ENCODE results near the gene ANP32E. TPM values are rescaled to one million over a fixed set of nuclear protein-coding genes. Genes with fewer than 3 reads are reported as not detected.

ANP32E gene
- total and polyA plus RNA-seq, 2 of the 8 experiments (the other 6 are each of a cell fraction or from before 2014, with no cell fraction given): 20.7 to 123 TPM

GRCh38 chr1:150271291-150271959 lies 35.5 kb upstream of the ANP32E start:
- Histone ChIP-seq H3K18ac (ENCODE audit: extremely low read depth, low read length) (no peak overlapping the region), H3K23me2 (ENCODE audit: low read depth, low read length) (peaks cover 10% of the 10 kb centered on the region), H3K4me3 (ENCODE audit: extremely low read depth in 1 of 4, insufficient read depth in 2 of 4, low read depth in 3 of 4, low read length in 4 of 4) (no peak overlapping the region), H4K20me1 (replicated peaks in 1 of 2; ENCODE audit: control insufficient read depth in 1 of 2, insufficient read depth in 2 of 2, low read length in 2 of 2) (peaks cover 3 to 4% of the 10 kb centered on the region in 2 experiments), H2AK5ac (ENCODE audit: low read depth, low read length) (peak overlapping the region; percentile 14; the same call in 1 of the 2 replicates), H3K4ac (replicated peaks; ENCODE audit: insufficient read length, low read depth, low read length) (no peak overlapping the region), H3K36me3 (ENCODE audit: control insufficient read depth in 2 of 4, insufficient read depth in 4 of 4, low read length in 3 of 4) (peaks cover 1 to 10% (median 9%) of the 10 kb centered on the region in 4 experiments; a peak in 6 of 8 replicates), H3K4me2 (ENCODE audit: insufficient read depth in 1 of 2, low read depth in 2 of 2, low read length in 2 of 2) (peak overlapping the region in 1 of 2 experiments; percentile 82; a peak in 1 of 4 replicates), H3K4me1 (replicated peaks in 1 of 4; ENCODE audit: control insufficient read depth in 3 of 4, insufficient read depth in 4 of 4, low read length in 3 of 4) (peaks cover 8 to 13% (median 10%) of the 10 kb centered on the region in 4 experiments; a peak in 6 of 7 replicates), H4K91ac (replicated peaks; ENCODE audit: insufficient read length, low read length) (peak overlapping the region; percentile 68), H2BK5ac (ENCODE audit: low read depth, low read length) (no peak overlapping the region), H2BK15ac (ENCODE audit: low read length) (no peak overlapping the region), H3K23ac (ENCODE audit: insufficient read length) (no peak overlapping the region), H4K5ac (ENCODE audit: insufficient read length, low read depth, low read length) (no peak overlapping the region), H3K27me3 (replicated peaks in 1 of 4; ENCODE audit: control insufficient read depth in 3 of 4, extremely low read depth in 1 of 4, insufficient read depth in 3 of 4, low read length in 3 of 4) (no peaks in the 10 kb centered on the region), H3K9me3 (ENCODE audit: insufficient read depth in 2 of 2, low read depth in 1 of 2, low read length in 1 of 2) (no peaks in the 10 kb centered on the region), H3K79me2 (ENCODE audit: control insufficient read depth in 1 of 2, insufficient read depth in 2 of 2, low read length in 2 of 2) (peaks cover 8 to 20% of the 10 kb centered on the region in 2 experiments; a peak in 3 of 4 replicates), H2AFZ (ENCODE audit: low read length) (no peak overlapping the region), H4K8ac (ENCODE audit: extremely low read depth, insufficient read depth, low read length) (no peak overlapping the region), H3K27ac (ENCODE audit: low read depth, low read length) (no peak overlapping the region), H3K9ac (replicated peaks in 1 of 4; ENCODE audit: extremely low read depth in 1 of 4, low read depth in 3 of 4, low read length in 3 of 4) (peak overlapping the region in 1 of 4 experiments; percentile 23; a peak in 1 of 7 replicates), H2BK120ac (replicated peaks; ENCODE audit: low read depth, low read length) (no peak overlapping the region), H3K79me1 (ENCODE audit: low read depth, low read length) (peaks cover 11% of the 10 kb centered on the region; the same call in 1 of the 2 replicates), H3K56ac (replicated peaks; ENCODE audit: insufficient read length, low read depth, low read length) (no peak overlapping the region), H3K14ac (ENCODE audit: insufficient read length) (no peak overlapping the region), H2BK20ac (ENCODE audit: low read length) (no peak overlapping the region), H2BK12ac (ENCODE audit: low read depth, low read length) (peak overlapping the region; percentile 32; the same call in 1 of the 2 replicates)
- no peak for DNase-seq (ENCODE audit: low read depth in 1 of 2, low spot score in 2 of 2)
- WGBS, 2 experiments (ENCODE audit: extremely low coverage in 1 of 2, insufficient coverage in 1 of 2, insufficient read length in 1 of 2, insufficient replicate concordance in 2 of 2, low coverage in 1 of 2, low lambda C conversion rate in 2 of 2, missing lambda C conversion rate in 1 of 2): 87% methylated on average over 7 of the region's 7 CpGs; no CpG with 5 or more reads in 1 of the 2 experiments
- CTCF ChIA-PET (ENCODE audit: partially characterized antibody): interaction anchor here (5.2 to 16.5 kb wide), 2 partner anchors 10 to 16 kb away, joined by 43 to 326 read pairs; partner anchors contain the start of genes CA14 and CIART
- POLR2A ChIA-PET (ENCODE audit: partially characterized antibody): interaction anchor here (1.0 to 25.2 kb wide), 7 partner anchors 9 to 92 kb away, joined by 3 to 535 read pairs (median 6); partner anchors contain the start of genes ANP32E, CA14, CIART and RPRD2
- no peak for FAIRE-seq
- TF ChIP-seq, protein P1, sequence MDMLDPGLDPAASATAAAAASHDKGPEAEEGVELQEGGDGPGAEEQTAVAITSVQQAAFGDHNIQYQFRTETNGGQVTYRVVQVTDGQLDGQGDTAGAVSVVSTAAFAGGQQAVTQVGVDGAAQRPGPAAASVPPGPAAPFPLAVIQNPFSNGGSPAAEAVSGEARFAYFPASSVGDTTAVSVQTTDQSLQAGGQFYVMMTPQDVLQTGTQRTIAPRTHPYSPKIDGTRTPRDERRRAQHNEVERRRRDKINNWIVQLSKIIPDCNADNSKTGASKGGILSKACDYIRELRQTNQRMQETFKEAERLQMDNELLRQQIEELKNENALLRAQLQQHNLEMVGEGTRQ (IDR thresholded peaks at IDR 0.05; ENCODE audit: low read length): no peak
- TF ChIP-seq SRF (IDR thresholded peaks at IDR 0.05; ENCODE audit: low read depth, low read length) (no peak), JUND (IDR thresholded peaks at IDR 0.05; ENCODE audit: low read length) (no peak), POU5F1 (IDR thresholded peaks at IDR 0.05; ENCODE audit: low read depth, low read length) (no peak), HDAC6 (IDR thresholded peaks at IDR 0.05; ENCODE audit: low read depth, low read length) (no peak), GABPA (IDR thresholded peaks at IDR 0.05; ENCODE audit: borderline replicate concordance, insufficient read depth, low read length) (no peak), BCL11A (IDR thresholded peaks at IDR 0.05; ENCODE audit: low read depth in 2 of 2, low read length in 2 of 2) (no peak), CREB1 (IDR thresholded peaks at IDR 0.05) (no peak)
- TF ChIP-seq, protein P2, sequence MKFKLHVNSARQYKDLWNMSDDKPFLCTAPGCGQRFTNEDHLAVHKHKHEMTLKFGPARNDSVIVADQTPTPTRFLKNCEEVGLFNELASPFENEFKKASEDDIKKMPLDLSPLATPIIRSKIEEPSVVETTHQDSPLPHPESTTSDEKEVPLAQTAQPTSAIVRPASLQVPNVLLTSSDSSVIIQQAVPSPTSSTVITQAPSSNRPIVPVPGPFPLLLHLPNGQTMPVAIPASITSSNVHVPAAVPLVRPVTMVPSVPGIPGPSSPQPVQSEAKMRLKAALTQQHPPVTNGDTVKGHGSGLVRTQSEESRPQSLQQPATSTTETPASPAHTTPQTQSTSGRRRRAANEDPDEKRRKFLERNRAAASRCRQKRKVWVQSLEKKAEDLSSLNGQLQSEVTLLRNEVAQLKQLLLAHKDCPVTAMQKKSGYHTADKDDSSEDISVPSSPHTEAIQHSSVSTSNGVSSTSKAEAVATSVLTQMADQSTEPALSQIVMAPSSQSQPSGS (IDR thresholded peaks at IDR 0.05; ENCODE audit: low read length): no peak

Measured in H1 (cell line).